ENCODE measurements around the gene TOGARAM2.

The TOGARAM2 gene

GRCh38 chr2:28962505-28962904 lies 18.6 kb upstream of the TOGARAM2 start:
- ATAC-seq: no peak
- TF ChIP-seq OSR1 (CRISPR knock-in tag; IDR thresholded peaks at IDR 0.05): no peak
- no peak for TF ChIP-seq ZC3H10 (CRISPR knock-in tag; IDR thresholded peaks at IDR 0.05)
- no peak for TF ChIP-seq GLIS3 (CRISPR knock-in tag; IDR thresholded peaks at IDR 0.05)
- no peak for TF ChIP-seq CSRNP3 (CRISPR knock-in tag; IDR thresholded peaks at IDR 0.05)
- no peak for TF ChIP-seq TOX (CRISPR knock-in tag; IDR thresholded peaks at IDR 0.05; ENCODE audit: borderline replicate concordance)

- TF ChIP-seq GLIS3 (CRISPR knock-in tag; IDR thresholded peaks at IDR 0.05) (no peak), TOX (CRISPR knock-in tag; IDR thresholded peaks at IDR 0.05; ENCODE audit: borderline replicate concordance) (no peak), ZNF70 (CRISPR knock-in tag; IDR thresholded peaks at IDR 0.05) (no peak)
- ATAC-seq: no peak; the same call in 2 of the 3 replicates
Measured at GRCh38 chr2:28970464-28971160, 10.5 kb upstream of the TOGARAM2 start.

- TF ChIP-seq GLIS3 (CRISPR knock-in tag; IDR thresholded peaks at IDR 0.05): no peak
- no peak for TF ChIP-seq ZNF565 (CRISPR knock-in tag; conservative IDR thresholded peaks at IDR 0.05; ENCODE audit: low read depth)
- TF ChIP-seq TSHZ2 (CRISPR knock-in tag; IDR thresholded peaks at IDR 0.05): no peak
- TF ChIP-seq CREB5 (CRISPR knock-in tag; IDR thresholded peaks at IDR 0.05; ENCODE audit: low read depth): no peak
- no peak for TF ChIP-seq ZNF70 (CRISPR knock-in tag; IDR thresholded peaks at IDR 0.05)
- TF ChIP-seq RARB (CRISPR knock-in tag; IDR thresholded peaks at IDR 0.05): no peak
- no peak for TF ChIP-seq ZFP30 (CRISPR knock-in tag; IDR thresholded peaks at IDR 0.05)
- TF ChIP-seq ISL1 (CRISPR knock-in tag; IDR thresholded peaks at IDR 0.05): no peak
- no peak for TF ChIP-seq PPARA (CRISPR knock-in tag; IDR thresholded peaks at IDR 0.05; ENCODE audit: borderline replicate concordance)
- no peak for ATAC-seq
Measured at GRCh38 chr2:28972778-28973335, 8.2 kb upstream of the TOGARAM2 start.

GRCh38 chr2:28974252-28974651 lies 6.8 kb upstream of the TOGARAM2 start:
- TF ChIP-seq BACH2 (CRISPR knock-in tag; IDR thresholded peaks at IDR 0.05; ENCODE audit: borderline replicate concordance) (no peak), ESRRG (CRISPR knock-in tag; IDR thresholded peaks at IDR 0.05) (no peak), CREB5 (CRISPR knock-in tag; IDR thresholded peaks at IDR 0.05; ENCODE audit: low read depth) (no peak), CSDC2 (CRISPR knock-in tag; IDR thresholded peaks at IDR 0.05) (no peak), ZFP3 (CRISPR knock-in tag; IDR thresholded peaks at IDR 0.05) (no peak), ZNF565 (CRISPR knock-in tag; conservative IDR thresholded peaks at IDR 0.05; ENCODE audit: low read depth) (no peak), SNAI2 (CRISPR knock-in tag; IDR thresholded peaks at IDR 0.05) (no peak), ZNF8 (CRISPR knock-in tag; IDR thresholded peaks at IDR 0.05) (no peak), ARNTL (CRISPR knock-in tag; IDR thresholded peaks at IDR 0.05; ENCODE audit: borderline replicate concordance, low read depth) (no peak), GLIS3 (CRISPR knock-in tag; IDR thresholded peaks at IDR 0.05) (no peak), ZFP30 (CRISPR knock-in tag; IDR thresholded peaks at IDR 0.05) (no peak), POU6F1 (CRISPR knock-in tag; IDR thresholded peaks at IDR 0.05; ENCODE audit: borderline replicate concordance, low read depth) (no peak), RARB (CRISPR knock-in tag; IDR thresholded peaks at IDR 0.05) (no peak), OSR1 (CRISPR knock-in tag; IDR thresholded peaks at IDR 0.05) (no peak), ISL1 (CRISPR knock-in tag; IDR thresholded peaks at IDR 0.05) (no peak), TOX (CRISPR knock-in tag; IDR thresholded peaks at IDR 0.05; ENCODE audit: borderline replicate concordance) (no peak)
- no peak for ATAC-seq
